Activated CD8-positive, alpha-beta memory T cell treated with anti-CD3 and anti-CD28 coated beads, Interleukin-2, amount 50 U/mL, for 24 hours (primary cell): ENCODE data around the gene HES5.
"Not testable (repeated sequence)": the region's sequence is repeated elsewhere in the genome, so short reads cannot be mapped to it uniquely, and the experiment has no call there.

ENCODE experiments used
- DNase-seq: peaks from one replicate; pipeline ENCODE4 v3.0.0-alpha.2; 2020; ENCODE audit errors: extremely low read depth

HES5 gene

GRCh38 chr1:2560299-2561073 is 30.4 kb upstream of the HES5 start:
- DNase-seq = no peak

- no peak for DNase-seq
Observed at GRCh38 chr1:2559509-2560298, 29.6 kb upstream of the HES5 start.

DNA sequence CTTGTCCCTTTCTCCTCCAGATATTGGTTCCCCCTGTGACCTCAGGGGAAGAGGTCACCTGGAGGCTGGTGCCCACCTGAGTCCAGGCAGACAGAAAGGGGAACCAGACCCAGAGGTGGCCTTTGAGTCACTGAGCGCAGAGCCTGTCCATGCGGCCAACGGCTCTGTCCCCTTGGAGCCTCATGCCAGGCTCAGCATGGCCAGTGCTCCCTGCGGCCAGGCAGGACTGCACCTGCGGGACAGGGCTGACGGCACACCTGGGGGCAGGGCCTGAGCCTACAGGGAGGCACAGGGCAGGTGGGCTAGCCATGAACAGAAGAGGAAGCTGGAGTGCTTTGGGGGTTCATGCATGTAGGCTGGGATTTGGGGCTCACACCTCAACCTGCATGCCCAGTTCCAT is 28.8 kb upstream of the HES5 start:
- DNase-seq = no peak

DNA sequence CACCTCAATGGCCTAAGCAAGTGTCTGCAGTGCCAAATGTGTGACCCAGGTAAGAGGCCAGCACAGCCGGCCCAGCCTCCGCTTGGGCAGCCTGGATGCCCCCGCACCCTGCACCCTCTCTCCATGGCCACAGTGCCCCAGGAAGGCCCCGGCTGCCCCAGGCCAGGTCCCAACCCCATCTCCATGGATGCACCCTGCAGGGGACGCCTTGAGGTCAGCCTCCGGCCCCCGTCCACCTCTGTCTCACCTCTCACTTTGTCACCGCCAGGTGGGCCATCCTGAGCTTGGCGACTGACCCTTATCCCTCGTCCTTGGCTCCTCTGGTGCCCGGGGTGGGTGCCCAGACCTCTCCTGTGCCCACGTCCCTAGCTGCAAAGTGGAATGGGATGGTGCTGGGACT is 28.4 kb upstream of the HES5 start:
- no peak for DNase-seq

DNA sequence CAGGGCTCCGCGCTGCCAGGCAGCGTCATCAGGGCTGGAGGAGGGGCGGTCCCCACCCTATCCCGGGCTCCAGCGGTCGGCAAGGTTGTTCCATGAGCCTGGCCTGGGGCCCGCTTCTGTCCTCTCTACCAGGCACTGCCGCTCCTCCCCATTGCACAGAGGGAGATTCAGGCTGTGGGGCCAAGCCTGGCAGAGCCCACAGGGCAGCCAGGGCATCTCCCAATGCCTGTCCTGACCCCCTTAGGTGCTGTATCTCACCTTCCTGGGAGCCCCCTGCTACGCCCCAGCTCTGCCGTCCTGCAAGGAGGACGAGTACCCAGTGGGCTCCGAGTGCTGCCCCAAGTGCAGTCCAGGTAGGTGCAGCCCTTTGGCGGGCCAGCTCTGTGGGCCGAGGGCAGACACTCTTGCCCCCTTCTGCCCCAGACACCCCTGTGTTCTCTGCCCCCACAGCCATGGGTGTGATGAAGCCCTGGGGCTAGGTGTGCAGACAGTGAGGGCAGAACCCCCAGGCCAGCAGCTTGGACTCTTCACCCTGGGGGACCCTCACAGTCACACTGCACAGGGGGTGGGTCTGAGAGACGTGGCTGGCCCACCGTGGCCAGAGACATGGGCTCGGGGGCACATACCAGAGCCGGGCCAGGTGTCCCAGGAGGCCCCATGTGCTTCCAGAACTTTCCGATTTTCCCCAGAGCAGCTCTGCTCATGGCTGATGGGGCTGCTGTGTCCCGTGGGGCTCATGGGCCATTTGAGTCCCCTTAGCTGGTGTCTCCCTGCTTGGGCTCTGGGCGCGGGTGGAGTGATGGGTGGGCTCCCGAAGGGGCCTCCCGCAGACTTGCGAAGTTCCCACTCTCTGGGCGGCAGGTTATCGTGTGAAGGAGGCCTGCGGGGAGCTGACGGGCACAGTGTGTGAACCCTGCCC is 27.7 kb upstream of the HES5 start:
- DNase-seq = no peak

DNA sequence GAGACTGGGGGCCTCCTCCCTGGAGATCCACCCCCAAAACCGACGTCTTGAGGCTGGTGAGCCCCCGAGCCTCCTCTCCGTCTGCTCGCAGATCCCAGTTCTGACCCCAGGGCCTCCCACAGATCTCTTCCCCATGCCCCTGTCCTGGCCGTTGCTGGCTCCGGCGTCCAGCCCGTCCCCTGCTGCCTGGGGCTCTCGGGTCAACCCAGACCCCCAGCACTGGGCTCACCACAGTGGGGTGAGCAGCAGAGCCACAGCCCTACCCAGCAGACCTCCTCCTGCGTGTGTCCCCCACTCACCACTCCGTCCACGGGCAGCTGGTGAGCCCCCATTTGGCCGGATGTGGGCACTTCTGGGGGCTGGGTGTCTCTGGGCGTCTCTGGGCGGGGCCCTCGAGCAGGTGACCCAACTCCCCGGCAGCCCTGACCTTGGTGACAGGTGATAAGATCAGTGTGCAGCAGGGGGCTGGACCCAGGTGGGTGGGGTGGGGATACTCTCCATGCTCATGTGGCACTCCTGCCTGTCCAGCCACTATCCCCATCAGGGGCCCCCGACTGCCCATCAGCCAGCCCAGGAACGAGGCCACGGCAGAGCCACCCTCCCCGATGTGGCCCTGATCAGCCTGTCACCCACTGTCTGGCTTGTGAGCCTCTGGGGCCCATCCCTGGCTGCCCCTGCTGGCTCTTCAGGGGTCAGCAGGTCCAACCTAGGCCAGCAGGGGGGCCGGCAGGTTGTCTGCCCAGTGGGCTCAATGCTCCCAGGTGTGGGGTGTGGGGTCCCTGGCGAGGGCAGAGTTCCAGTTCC is 26.8 kb upstream of the HES5 start:
- no peak for DNase-seq

DNA sequence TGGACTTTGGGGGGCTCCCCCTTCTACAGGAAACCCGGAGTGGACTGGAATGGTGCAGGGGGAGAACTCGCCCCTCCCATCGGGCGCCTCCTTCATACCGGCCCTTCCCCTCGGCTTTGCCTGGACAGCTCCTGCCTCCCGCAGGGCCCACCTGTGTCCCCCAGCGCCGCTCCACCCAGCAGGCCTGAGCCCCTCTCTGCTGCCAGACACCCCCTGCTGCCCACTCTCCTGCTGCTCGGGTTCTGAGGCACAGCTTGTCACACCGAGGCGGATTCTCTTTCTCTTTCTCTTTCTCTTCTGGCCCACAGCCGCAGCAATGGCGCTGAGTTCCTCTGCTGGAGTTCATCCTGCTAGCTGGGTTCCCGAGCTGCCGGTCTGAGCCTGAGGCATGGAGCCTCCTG is 26.2 kb upstream of the HES5 start, which contains the start of gene TNFRSF14:
TSS of gene TNFRSF14 (plus strand) at position 95 of the 401 bp plus-strand sequence. CDS start at position 389, 294 bp downstream.
- DNase-seq = peak; percentile 31

DNA sequence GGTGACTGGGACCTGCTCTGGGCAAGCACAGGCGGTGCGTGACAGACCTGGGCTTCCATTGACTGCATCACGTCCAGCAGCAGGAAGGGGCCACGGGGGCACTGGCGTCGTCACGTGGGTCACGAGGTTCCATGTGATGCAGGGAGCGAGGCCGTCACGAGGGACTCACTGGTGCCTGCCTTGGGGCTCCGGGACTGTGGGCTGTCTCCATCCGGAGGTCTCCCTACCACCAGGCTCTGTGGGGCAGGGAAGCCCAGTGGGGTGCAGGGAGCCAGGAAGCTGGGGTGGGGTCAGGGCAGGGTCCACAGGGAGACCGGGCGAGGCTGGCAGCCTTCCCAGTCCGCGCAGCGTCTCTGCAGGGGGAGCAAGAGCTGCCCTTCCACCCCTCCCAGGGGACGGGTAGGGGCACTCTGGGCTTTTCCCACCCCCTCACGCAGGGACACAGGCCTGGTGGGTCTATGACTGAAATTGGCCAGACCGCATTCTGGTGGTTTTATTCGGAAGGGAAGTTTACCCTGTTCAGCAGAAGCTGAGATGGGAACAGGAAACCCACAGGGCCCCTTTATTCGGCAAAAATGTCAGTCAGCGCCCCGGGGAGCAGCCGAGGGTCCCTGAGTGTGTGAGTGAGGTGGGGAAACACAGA is 25.7 kb upstream of the HES5 start:
- DNase-seq = peak; percentile 54

GRCh38 chr1:2554621-2555387 is 24.7 kb upstream of the HES5 start:
- no peak for DNase-seq

DNA sequence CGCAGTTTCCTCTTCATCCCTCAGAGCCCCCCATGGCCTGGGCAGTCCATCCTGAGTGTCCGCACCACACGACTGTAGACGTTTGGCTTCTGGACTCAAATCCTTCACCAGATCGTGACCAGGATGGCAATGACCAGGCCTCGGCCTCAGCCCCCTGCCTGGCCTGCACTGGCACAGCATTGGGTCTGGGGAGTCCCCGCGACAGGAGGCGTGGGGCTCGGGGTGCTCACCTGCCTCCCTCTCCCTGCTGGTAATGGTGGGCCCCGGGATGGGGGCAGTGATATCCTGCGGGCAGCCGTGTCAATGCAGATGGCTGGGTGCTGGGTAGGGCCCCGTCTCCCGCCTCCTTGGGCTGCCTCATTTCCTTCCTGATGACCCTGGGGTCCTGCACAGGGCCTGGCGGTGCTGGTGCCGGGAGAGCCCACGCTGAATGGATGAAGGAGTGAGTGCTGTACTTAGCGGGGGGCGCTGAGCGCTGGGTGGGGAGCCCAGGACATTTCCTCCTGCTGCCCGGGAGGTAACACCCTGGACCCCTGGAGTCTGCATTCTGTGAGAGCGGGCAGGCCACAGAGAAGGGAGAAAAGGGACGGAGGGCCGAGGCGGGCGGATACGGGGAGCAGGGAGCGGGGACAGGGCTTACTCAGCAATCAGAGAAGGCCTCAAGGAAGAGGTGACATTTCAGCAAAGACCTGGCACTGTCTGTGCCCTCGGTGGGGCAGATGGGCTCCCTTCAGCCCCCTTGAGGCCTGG is 24.0 kb upstream of the HES5 start:
- no peak for DNase-seq

GRCh38 chr1:2553076-2553475 is 23.0 kb upstream of the HES5 start:
- DNase-seq = not testable (repeated sequence)

DNA sequence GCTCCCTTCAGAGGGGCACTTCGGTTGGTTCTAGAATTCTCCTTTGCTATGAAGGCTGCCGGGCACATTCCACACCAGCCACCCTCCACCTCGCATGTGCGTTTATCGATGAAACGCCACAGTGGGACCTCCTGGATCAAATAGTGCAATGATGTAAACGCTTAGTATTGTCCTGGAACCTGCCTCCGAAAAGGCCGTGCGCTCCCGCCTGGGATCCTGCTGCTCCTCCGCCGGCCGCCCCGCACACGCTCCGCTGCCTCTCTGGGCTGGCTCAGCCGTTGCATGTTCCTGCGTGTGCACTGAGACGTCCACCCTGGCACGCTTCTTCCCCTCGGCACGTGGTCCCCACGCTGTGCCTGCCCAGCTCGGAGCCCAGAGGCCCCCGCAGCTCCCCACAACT is 22.1 kb upstream of the HES5 start:
- DNase-seq = no peak

DNA sequence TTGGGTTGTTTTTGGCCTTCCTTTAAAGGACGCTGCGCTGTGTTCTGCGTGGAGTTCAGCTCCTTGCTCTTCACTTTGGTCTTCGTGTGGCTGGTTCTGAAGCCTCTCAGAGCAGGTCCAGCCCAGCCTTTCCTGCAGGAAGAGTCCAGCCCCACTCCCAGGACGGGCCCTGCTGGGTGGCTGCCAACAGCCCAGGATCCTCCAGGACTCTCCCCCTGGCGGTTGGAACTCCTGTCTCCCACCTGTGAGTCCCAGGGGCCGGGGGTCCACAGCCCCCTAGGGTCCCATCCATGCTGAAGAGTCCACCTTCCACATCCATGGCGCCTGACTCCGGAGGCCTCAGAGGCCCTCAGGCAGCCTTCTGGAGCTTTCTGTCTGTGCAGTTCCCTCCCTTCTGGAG is 21.5 kb upstream of the HES5 start:
- not testable (repeated sequence) for DNase-seq

GRCh38 chr1:2550309-2550861 is 20.3 kb upstream of the HES5 start:
- DNase-seq = not testable (repeated sequence)

GRCh38 chr1:2549367-2550029 is 19.4 kb upstream of the HES5 start:
- not testable (repeated sequence) for DNase-seq

- no peak for DNase-seq
Observed at GRCh38 chr1:2548068-2548589, 18.1 kb upstream of the HES5 start.

GRCh38 chr1:2547210-2548067 is 17.4 kb upstream of the HES5 start:
- DNase-seq = no peak
